ENCODE measurements around the gene NGRN.

NGRN gene

GRCh38 chr15:90265271-90266060, at the start of gene NGRN:
Gene NGRN, plus strand, starts transcription at chr15:90265672. Its CDS starts 41 bp downstream, at chr15:90265713.
- DNase-seq: peak; percentile 90 to 91

- no peak for DNase-seq
Measured at GRCh38 chr15:90217671-90218394, 47.6 kb upstream of the NGRN start.

- peak; percentile 51 to 53 for DNase-seq
Measured at GRCh38 chr15:90219421-90220141, 45.9 kb upstream of the NGRN start.

GRCh38 chr15:90221246-90221900, 44.1 kb upstream of the NGRN start:
- DNase-seq: peak in 1 of 2 donors; percentile 46

GRCh38 chr15:90222547-90222946, 42.9 kb upstream of the NGRN start:
- no peak for DNase-seq

- DNase-seq: no peak
Measured at GRCh38 chr15:90223441-90224165, 41.9 kb upstream of the NGRN start.

- no peak for DNase-seq
Measured at GRCh38 chr15:90225047-90225446, 40.4 kb upstream of the NGRN start.

GRCh38 chr15:90225504-90226234, 39.8 kb upstream of the NGRN start:
- DNase-seq: no peak

- no peak for DNase-seq
Measured at GRCh38 chr15:90227336-90227735, 38.1 kb upstream of the NGRN start.

- no peak for DNase-seq
Measured at GRCh38 chr15:90227816-90228772, 37.4 kb upstream of the NGRN start.

GRCh38 chr15:90228960-90229359, 36.5 kb upstream of the NGRN start:
- DNase-seq: no peak

GRCh38 chr15:90230071-90230494, 35.4 kb upstream of the NGRN start:
- DNase-seq: no peak

GRCh38 chr15:90230610-90231009, 34.9 kb upstream of the NGRN start:
- no peak for DNase-seq

- DNase-seq: peak; percentile 87 to 90
Measured at GRCh38 chr15:90231028-90232017, 34.1 kb upstream of the NGRN start.

GRCh38 chr15:90232196-90232595, 33.3 kb upstream of the NGRN start:
- peak in 1 of 2 donors; percentile 31 for DNase-seq

GRCh38 chr15:90232941-90233386, 32.5 kb upstream of the NGRN start:
- no peak for DNase-seq

- peak; percentile 97 to 99 for DNase-seq
Measured at GRCh38 chr15:90233387-90234095, 31.9 kb upstream of the NGRN start, which contains the start of gene CIB1. Gene CIB1, minus strand, starts transcription at chr15:90233941. Its CDS starts 56 bp downstream, at chr15:90233885.
